Mammary epithelial cell (primary cell): ENCODE data around the gene MBD3.
A peak's percentile ranks its signal among the peaks of the same experiment; 100 is the strongest.

Experiments used
- EZH2 ChIP-seq: IDR thresholded peaks from 2 replicates; pipeline ENCODE4 v1.6.1; 2012; ENCODE audit warnings: low read length, inconsistent platforms, borderline replicate concordance
- TF ChIP-seq, protein P1 (sequence below), 2 donors: IDR thresholded peaks in 1 of 2; conservative IDR thresholded peaks in 1 of 2; 2 replicates each; pipeline ENCODE4 v1.5.1; 2011 to 2012; ENCODE audit warnings: inconsistent platforms in 2 of 2, low read length in 2 of 2, mild to moderate bottlenecking in 2 of 2, control low read depth in 1 of 2, low read depth in 1 of 2; ENCODE audit not compliant: insufficient read depth in 1 of 2; ENCODE audit errors: extremely low read depth in 1 of 2

DNA sequence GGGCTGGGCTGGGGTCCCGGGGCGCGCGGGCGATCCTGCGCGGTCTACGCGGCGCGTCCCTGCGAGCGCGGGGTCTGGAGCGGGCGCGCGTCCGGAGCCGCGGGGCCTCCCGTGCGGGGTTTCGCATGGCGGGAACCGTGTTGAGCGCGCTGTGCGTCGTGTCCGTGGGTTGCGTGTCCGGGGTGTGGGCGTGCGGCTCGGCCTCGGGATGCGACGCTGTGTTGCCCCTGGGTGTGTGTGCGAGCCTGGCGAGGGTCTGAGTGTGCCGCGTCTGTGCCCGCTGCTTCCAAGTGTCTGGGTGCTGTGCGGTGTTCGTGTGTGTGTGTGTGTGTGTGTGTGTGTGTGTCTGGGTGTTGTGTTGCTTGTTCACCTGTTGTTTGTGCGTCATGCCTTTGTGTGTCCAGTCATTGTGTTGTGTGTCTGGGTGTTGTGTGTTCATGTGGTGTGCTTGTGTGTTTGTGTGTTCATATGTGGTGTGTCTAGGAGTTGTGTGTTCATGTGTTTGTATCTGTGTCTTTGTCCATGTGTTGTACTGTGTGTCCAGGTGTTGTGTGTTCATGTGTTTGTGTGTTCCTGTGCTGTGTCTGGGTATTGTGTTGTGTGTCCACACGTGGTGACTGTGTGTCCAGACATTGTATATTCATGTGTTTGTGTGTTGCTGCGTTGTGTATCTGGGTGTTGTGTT, 68.2 kb downstream of the MBD3 start:
- TF ChIP-seq, protein P1, sequence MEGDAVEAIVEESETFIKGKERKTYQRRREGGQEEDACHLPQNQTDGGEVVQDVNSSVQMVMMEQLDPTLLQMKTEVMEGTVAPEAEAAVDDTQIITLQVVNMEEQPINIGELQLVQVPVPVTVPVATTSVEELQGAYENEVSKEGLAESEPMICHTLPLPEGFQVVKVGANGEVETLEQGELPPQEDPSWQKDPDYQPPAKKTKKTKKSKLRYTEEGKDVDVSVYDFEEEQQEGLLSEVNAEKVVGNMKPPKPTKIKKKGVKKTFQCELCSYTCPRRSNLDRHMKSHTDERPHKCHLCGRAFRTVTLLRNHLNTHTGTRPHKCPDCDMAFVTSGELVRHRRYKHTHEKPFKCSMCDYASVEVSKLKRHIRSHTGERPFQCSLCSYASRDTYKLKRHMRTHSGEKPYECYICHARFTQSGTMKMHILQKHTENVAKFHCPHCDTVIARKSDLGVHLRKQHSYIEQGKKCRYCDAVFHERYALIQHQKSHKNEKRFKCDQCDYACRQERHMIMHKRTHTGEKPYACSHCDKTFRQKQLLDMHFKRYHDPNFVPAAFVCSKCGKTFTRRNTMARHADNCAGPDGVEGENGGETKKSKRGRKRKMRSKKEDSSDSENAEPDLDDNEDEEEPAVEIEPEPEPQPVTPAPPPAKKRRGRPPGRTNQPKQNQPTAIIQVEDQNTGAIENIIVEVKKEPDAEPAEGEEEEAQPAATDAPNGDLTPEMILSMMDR (conservative IDR thresholded peaks at IDR 0.05 in 1 of 2, IDR thresholded peaks at IDR 0.05 in 1 of 2; ENCODE audit: extremely low read depth in 1 of 2, insufficient read depth in 1 of 2, low read depth in 1 of 2, low read length in 2 of 2), result no peak
- peak; percentile 91 for TF ChIP-seq EZH2
